GM23338 (cell line): ENCODE results near the gene ZNF331.

Experiments used
- CREB1 ChIP-seq: fragments of 250-450 bp; sonication (Bioruptor Pico); IDR thresholded peaks from 2 replicates; pipeline ENCODE4 v1.5.0; 2020; ENCODE audit warnings: low read depth, mild to moderate bottlenecking, moderate library complexity
- CTCF ChIP-seq, 2 experiments: fragments of 200-600 bp in 1 of 2; sonication (generic) in 1 of 2; conservative IDR thresholded peaks; 2 replicates each; pipeline versions ENCODE4 v1.5.1 to v1.6.1; 2016 to 2017; ENCODE audit warnings: antibody characterized with exemption in 2 of 2, low read depth in 2 of 2, mild to moderate bottlenecking in 2 of 2, moderate library complexity in 1 of 2
- EZH2 ChIP-seq: fragments of 200-600 bp; sonication (generic); IDR thresholded peaks from one replicate; pipeline ENCODE4 v1.8.0; 2017; ENCODE audit warnings: antibody characterized with exemption, mild to moderate bottlenecking, low read depth; ENCODE audit not compliant: unreplicated experiment
- EZH2phosphoT487 ChIP-seq: fragments of 200-600 bp; sonication (generic); IDR thresholded peaks from one replicate; pipeline ENCODE4 v1.8.1; 2018; ENCODE audit warnings: antibody characterized with exemption; ENCODE audit not compliant: unreplicated experiment
- JUNB ChIP-seq: IDR thresholded peaks from one replicate; pipeline ENCODE4 v1.6.1; 2016; ENCODE audit warnings: antibody characterized with exemption; ENCODE audit not compliant: unreplicated experiment
- POLR2AphosphoS5 ChIP-seq: IDR thresholded peaks from 2 replicates; pipeline ENCODE4 v1.6.1; 2016; ENCODE audit warnings: antibody characterized with exemption, low read depth
- TF ChIP-seq, protein P1 (sequence below): IDR thresholded peaks from one replicate; pipeline ENCODE4 v1.6.1; 2018; ENCODE audit warnings: antibody characterized with exemption; ENCODE audit not compliant: unreplicated experiment
- TF ChIP-seq, protein P2 (sequence below): fragments of 250-450 bp; sonication (Bioruptor Pico); IDR thresholded peaks from 2 replicates; pipeline ENCODE4 v1.5.0; 2020; ENCODE audit warnings: mild to moderate bottlenecking, moderate library complexity
- TF ChIP-seq, protein P3 (sequence below): IDR thresholded peaks from 2 replicates; pipeline ENCODE4 v1.6.1; 2016; ENCODE audit warnings: antibody characterized with exemption

DNA sequence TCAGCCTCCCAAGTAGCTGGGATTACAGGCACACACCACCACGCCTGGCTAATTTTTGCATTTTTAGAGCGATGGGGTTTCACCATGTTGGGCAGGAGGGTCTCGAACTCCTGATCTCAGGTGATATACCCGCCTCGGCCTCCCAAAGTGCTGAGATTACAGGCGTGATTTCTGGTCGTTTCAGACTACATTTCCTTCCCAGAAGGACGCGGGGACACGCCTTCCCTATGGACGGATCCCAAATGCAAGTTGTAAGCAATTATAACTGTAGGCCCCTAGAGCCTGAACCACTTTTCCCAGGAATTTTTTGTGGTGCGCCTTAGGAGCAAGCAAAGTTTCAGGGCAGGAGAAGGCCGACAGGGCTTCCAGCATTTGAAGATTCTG lies 17.8 kb upstream of the ZNF331 start:
- TF ChIP-seq CREB1 (CRISPR knock-in tag) (no peak), CTCF (conservative IDR thresholded peaks at IDR 0.05; ENCODE audit: low read depth in 2 of 2) (no peak), EZH2 (no peak), JUNB (no peak), POLR2AphosphoS5 (no peak; the same call in 1 of the 2 replicates), EZH2phosphoT487 (no peak)
- TF ChIP-seq, protein P1, sequence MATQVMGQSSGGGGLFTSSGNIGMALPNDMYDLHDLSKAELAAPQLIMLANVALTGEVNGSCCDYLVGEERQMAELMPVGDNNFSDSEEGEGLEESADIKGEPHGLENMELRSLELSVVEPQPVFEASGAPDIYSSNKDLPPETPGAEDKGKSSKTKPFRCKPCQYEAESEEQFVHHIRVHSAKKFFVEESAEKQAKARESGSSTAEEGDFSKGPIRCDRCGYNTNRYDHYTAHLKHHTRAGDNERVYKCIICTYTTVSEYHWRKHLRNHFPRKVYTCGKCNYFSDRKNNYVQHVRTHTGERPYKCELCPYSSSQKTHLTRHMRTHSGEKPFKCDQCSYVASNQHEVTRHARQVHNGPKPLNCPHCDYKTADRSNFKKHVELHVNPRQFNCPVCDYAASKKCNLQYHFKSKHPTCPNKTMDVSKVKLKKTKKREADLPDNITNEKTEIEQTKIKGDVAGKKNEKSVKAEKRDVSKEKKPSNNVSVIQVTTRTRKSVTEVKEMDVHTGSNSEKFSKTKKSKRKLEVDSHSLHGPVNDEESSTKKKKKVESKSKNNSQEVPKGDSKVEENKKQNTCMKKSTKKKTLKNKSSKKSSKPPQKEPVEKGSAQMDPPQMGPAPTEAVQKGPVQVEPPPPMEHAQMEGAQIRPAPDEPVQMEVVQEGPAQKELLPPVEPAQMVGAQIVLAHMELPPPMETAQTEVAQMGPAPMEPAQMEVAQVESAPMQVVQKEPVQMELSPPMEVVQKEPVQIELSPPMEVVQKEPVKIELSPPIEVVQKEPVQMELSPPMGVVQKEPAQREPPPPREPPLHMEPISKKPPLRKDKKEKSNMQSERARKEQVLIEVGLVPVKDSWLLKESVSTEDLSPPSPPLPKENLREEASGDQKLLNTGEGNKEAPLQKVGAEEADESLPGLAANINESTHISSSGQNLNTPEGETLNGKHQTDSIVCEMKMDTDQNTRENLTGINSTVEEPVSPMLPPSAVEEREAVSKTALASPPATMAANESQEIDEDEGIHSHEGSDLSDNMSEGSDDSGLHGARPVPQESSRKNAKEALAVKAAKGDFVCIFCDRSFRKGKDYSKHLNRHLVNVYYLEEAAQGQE: no peak
- TF ChIP-seq, protein P2, sequence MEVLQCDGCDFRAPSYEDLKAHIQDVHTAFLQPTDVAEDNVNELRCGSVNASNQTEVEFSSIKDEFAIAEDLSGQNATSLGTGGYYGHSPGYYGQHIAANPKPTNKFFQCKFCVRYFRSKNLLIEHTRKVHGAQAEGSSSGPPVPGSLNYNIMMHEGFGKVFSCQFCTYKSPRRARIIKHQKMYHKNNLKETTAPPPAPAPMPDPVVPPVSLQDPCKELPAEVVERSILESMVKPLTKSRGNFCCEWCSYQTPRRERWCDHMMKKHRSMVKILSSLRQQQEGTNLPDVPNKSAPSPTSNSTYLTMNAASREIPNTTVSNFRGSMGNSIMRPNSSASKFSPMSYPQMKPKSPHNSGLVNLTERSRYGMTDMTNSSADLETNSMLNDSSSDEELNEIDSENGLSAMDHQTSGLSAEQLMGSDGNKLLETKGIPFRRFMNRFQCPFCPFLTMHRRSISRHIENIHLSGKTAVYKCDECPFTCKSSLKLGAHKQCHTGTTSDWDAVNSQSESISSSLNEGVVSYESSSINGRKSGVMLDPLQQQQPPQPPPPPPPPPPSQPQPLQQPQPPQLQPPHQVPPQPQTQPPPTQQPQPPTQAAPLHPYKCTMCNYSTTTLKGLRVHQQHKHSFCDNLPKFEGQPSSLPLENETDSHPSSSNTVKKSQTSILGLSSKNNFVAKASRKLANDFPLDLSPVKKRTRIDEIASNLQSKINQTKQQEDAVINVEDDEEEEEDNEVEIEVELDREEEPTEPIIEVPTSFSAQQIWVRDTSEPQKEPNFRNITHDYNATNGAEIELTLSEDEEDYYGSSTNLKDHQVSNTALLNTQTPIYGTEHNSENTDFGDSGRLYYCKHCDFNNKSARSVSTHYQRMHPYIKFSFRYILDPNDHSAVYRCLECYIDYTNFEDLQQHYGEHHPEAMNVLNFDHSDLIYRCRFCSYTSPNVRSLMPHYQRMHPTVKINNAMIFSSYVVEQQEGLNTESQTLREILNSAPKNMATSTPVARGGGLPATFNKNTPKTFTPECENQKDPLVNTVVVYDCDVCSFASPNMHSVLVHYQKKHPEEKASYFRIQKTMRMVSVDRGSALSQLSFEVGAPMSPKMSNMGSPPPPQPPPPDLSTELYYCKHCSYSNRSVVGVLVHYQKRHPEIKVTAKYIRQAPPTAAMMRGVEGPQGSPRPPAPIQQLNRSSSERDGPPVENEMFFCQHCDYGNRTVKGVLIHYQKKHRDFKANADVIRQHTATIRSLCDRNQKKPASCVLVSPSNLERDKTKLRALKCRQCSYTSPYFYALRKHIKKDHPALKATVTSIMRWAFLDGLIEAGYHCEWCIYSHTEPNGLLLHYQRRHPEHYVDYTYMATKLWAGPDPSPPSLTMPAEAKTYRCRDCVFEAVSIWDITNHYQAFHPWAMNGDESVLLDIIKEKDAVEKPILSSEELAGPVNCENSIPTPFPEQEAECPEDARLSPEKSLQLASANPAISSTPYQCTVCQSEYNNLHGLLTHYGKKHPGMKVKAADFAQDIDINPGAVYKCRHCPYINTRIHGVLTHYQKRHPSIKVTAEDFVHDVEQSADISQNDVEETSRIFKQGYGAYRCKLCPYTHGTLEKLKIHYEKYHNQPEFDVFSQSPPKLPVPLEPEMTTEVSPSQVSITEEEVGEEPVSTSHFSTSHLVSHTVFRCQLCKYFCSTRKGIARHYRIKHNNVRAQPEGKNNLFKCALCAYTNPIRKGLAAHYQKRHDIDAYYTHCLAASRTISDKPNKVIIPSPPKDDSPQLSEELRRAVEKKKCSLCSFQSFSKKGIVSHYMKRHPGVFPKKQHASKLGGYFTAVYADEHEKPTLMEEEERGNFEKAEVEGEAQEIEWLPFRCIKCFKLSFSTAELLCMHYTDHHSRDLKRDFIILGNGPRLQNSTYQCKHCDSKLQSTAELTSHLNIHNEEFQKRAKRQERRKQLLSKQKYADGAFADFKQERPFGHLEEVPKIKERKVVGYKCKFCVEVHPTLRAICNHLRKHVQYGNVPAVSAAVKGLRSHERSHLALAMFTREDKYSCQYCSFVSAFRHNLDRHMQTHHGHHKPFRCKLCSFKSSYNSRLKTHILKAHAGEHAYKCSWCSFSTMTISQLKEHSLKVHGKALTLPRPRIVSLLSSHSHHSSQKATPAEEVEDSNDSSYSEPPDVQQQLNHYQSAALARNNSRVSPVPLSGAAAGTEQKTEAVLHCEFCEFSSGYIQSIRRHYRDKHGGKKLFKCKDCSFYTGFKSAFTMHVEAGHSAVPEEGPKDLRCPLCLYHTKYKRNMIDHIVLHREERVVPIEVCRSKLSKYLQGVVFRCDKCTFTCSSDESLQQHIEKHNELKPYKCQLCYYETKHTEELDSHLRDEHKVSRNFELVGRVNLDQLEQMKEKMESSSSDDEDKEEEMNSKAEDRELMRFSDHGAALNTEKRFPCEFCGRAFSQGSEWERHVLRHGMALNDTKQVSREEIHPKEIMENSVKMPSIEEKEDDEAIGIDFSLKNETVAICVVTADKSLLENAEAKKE (CRISPR knock-in tag): no peak
- TF ChIP-seq, protein P3, sequence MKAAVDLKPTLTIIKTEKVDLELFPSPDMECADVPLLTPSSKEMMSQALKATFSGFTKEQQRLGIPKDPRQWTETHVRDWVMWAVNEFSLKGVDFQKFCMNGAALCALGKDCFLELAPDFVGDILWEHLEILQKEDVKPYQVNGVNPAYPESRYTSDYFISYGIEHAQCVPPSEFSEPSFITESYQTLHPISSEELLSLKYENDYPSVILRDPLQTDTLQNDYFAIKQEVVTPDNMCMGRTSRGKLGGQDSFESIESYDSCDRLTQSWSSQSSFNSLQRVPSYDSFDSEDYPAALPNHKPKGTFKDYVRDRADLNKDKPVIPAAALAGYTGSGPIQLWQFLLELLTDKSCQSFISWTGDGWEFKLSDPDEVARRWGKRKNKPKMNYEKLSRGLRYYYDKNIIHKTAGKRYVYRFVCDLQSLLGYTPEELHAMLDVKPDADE: no peak
